GM21737 (cell line): ENCODE data around the gene UBAP1.
"Not testable (repeated sequence)": the region's sequence is repeated elsewhere in the genome, so short reads cannot be mapped to it uniquely, and the experiment has no call there.

Experiments
- ATAC-seq: cut with Tn5 transposase; IDR thresholded peaks from one replicate; pipeline ENCODE4 v1.9.1; 2021; ENCODE audit warnings: mild to moderate bottlenecking, moderate library complexity; ENCODE audit not compliant: unreplicated experiment

UBAP1 gene

DNA sequence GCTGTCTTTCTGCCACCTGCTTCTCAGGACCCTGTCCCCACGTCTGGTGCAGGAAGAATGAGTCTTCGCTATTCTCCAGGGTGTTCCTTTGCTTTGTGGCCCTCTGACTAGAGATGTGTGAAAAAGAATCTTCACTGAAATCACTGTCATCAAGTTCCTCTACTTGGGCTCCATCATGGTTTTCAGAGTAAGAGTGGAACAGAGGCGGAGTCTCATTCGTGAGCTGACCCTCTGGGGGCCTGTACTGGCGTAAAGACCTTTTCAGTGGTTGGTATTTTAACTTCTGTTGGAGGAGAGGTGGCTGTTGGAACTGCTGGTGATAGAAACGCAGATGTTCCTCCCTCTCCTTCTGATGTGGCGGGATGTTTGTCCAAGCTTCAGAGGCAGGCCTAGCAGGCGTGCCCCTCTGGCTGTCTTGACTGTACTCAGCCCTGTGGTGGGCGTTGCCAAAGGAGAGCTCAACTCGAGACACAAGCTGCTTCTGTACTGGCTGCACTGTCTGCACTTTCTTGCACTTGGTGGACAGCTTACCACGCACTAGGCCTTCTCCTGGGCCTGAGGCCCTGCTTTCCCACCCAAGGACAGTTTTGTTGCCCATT, 78.2 kb downstream of the UBAP1 start:
- ATAC-seq, result no peak

DNA sequence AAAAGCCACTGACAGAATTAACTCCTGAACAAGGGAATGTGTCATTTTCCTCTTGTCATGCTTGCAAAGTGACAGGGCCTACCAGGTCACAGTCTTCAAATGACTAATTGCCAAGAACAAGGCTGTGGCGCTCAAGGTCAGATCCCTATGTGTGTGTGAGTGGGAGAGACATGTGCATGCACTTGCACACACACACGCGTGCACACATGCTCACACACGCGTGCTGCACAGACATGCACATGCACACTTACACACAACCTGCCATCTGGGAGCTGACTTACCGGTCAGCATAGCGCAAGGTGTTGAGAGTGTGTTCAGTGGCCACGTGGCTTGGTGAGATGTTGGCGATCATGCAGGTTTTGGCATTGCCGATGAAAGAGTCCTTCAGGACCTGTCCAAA, 80.5 kb downstream of the UBAP1 start:
- ATAC-seq, result no peak

DNA sequence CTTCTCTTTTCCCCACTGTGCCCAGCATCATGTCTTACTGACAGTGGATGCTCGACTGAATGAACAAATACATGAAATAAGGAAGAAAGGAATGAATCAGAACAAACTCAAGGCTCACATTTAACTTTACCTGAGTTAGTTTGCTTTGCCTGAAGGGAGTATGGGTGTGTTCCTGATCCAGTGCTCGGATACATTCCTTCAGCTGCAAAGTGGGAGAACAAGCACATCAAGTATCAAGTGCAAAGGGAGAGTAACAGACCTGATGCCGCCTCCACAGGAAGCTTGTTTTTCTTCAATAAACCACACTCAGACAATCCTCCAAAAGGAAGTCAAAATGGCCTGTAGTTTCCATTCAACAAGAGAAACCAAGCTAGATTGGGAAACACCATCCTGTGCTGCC, 84.1 kb downstream of the UBAP1 start:
- no peak for ATAC-seq

DNA sequence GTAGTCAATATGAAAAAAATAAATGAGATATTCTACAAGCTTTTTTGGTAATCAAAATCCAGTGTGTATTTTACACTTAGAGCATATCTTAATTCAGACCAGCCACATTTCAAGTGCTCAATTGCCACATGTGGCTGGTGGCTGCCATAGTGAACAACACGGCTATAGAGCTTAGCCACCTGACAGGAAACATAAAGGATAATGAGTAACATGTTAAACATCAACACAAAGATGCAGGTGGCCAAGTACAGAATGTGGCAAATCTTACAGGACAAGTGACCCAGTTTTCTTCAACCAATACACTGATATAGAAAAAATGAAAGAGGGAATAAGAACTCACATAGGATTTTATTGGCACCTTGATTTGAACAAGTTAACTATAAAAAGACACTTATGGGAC, 88.8 kb downstream of the UBAP1 start:
- no peak for ATAC-seq

DNA sequence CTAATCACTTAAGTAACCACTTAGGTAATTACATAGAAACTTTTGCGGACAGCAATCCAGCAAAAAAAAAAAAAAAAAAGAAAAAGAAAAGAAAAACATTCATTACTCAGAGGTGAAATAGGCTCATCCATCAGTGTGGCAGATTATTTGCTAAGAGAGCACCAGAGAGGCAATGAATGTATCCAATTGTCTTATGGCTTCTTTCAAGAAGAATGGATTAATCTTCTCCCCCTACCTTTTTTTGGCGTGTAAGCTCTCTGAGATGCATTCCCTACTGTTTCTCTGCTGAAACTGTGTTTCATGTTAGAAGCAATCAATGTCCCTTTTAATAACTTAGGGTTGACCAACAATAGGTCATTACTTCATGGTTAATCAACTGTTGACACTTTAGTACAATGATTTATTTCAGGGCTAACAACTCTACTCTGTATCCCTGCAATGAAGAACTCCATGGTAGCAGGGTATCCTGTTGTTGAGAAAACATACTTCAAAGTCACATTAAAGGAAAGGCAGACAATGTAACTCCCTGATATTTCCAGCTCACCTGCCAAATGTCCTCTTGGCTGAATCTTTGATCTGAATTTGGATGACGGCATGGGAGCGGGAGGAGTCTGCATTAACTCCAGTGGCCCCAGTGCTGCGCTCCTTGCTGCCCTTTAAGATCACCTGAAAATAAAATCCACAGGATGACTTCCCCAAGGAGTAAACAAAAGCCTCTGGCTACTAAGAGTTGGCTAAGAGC, 92.6 kb downstream of the UBAP1 start:
- no peak for ATAC-seq

DNA sequence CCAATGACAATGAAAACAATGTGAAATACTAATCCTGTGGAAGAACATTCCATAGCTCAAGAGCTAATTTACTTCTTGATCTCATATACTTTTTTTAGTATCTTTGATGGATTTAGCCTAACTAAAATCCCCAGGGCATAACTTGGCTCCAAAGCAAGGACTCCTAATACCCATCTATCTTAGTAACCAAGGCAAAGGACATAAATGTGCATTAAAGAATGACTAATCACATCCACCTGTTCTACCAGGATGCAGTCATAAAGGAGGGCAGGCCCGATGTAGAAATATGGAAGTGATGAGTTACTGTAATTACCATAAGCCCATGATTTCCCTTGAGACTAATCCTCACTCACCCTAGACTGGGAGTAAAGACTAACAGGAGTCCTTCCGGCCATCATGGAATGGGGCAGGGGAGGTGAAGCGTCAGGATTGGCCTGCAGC, 93.3 kb downstream of the UBAP1 start:
- no peak for ATAC-seq

DNA sequence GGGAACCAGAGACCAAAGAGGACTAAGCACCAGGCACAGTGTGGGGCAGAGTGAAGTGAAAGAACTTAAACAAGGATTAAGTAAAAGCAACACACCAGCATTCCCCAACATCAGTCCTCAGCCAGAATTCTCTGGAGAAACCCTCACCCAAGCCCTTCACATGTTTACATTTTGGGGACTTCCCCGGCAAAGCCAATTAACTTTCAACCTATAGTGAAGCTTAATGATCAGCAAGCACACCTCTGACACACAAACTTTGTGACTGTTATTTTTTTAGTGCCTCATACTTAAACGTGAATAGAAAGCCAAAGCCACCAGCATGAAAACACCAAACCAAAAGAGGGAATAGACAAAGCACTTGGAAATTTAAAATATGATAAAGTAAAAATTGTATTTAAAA, 94.7 kb downstream of the UBAP1 start:
- not testable (repeated sequence) for ATAC-seq

DNA sequence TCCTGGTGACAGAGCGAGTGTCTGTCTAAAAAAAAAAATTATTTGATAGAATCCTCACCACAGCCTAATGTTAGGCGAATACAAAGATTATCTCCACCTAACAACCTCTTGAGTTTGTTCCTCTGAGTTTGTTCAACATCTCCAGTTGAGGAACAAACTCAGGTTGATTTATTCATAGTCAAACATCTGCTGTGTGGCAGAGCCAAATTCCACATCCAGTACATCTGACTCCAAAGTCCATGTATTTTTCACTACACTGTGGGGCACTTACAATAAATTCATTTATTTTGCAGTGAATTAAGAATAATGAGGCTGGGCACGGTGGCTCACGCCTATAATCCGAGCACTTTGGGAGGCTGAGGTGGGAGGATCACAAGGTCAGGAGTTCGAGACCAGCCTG, 97.0 kb downstream of the UBAP1 start:
- no peak for ATAC-seq

DNA sequence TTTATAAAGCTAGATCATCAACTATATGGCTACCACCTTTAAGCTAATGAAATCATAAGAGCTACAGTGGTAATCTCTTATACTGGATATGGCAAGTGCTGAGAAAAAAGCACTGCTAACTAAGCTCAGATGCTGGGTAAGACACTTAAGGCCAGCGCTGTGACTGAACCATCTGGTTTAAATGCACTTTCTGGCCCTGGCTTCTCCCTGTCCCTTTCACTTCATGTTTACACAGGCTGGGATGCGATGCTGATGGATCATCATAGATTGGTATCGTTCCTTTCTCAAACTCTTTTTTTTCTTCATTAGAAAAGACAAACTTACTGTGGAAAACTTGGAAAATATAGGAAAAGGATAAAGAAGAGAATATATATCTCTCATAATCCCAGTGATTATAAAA, 97.9 kb downstream of the UBAP1 start:
- ATAC-seq, result no peak

DNA sequence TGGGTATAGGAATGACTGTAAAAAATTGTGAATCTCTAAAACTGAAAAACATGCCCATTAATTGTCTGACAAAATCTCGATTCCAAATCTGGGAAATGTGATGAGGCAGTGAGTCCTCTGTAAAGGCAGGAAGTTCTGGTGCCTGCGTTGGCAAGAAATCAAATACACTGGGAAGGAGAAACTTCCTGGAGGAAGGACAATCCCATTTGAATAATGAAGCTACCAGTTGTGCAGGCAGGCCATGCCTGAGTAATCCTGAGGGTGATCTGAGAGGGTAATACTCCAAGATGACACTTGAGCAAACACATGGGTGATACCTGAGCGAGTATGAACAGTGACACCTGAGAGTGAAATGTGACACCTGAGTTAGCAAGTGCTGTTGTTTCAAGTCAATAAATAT, 100.6 kb downstream of the UBAP1 start:
- ATAC-seq, result no peak

DNA sequence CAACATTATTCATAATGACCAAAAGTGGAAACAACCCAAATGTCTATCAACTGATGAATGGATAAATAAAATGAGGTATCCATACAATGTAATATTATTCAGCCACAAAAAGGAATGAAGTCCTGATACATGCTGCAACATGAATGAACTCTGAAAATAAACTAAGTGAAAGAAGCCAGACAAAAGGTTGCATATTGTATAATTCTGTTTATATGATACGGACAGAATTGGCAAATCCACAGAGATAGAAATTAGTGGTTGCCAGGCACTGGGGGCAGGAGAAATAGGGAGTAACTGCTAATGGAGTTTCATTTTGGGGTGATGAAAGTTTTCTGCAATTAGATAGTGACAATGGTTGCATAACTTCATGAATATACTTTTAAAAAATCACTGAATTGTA, 103.3 kb downstream of the UBAP1 start:
- ATAC-seq, result no peak

DNA sequence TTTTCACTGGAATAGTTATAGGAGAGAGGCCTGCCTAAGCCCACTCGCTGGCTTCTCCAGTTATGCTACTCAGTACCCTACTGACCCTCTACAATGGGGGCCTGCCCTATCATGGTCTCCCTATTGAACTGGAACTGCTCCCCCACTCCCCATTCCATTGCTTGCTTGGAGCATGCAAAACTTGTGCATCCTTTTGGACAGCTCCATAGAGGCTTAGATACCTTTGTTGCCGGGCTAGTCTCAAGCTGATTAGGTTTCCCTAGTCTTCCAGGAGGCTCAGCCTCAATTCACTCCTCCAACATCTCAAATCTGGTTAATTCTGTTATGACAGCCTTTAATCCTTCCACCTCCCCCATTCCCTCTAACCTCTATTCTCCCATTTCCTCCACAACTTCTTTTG, 110.3 kb downstream of the UBAP1 start:
- no peak for ATAC-seq

DNA sequence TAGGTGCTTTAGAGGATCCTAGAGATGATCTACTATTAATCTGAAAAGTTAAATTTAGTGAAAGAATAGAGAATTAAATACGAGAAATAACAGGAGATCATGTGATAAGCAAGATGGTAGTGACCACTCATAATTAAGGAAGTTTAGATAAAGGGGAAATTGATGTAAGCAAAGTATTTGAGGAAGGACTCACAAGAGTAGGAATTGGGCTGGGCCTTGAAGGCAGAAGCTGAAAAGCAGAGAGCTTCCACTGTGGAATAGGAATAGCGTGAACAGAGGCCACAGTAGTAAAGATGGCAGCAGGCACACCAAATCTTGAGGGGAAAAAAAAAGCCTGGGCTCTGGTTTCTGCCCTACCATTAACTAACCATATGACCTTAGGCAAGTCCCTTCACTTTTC, 112.2 kb downstream of the UBAP1 start:
- ATAC-seq, result no peak

DNA sequence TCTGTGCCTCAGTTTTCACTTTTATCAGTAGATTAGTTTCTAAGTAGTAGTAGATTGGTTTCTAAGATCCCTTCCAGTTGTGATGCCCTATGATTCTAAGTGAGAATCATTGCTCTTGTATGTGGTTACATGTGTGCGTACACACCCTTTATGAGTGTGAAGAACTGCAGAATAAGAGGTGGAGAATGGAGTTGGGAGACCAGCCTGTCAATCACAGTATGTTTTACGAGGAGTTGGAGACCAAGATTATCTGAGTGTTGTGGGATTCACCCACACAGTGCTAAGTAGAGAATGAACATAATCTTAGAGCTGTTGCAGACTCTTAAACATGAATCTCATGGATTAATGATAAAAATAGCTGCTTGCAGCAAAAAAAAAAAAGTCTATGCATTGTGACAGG, 112.6 kb downstream of the UBAP1 start:
- no peak for ATAC-seq

DNA sequence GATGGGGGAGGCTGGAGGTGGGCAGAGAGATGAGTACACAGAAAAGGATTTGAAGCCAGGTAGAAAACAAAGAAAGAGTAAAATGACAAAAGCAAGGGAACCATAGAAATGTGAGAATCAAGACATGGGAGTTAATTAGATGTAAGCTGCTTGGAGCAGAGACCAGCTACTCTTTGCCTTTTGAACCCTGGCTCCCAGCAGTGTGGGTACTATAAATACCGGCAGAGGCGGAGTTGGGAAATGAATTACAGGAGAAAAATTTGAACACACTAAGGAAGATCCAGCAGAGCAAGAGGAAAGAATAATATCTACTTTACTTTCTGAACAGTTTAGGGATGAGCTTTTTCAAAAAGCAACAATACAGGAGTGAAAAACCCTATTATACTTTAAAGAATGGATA, 113.7 kb downstream of the UBAP1 start:
- no peak for ATAC-seq

DNA sequence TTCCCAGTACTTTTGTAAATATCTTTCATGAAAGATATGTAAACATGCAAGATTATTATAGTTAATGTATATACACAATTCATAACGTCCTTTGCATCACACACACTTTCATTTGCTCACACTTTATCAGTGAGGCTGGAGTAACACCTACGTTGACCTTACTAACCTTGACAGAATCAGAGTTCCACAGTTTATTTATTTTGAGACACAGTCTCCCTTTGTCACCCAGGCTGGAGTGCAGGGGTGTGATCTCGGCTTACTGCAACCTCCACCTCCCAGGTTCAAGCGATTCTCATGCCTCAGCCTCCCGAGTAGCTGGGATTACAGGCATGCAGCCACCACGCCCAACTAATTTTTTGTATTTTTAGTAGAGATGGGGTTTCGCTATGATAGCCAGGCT, 122.2 kb downstream of the UBAP1 start:
- not testable (repeated sequence) for ATAC-seq
